COLO829 (cell line): ENCODE data around the gene DPH5.

Experiments
- DNase-seq: peaks from one replicate; pipeline ENCODE4 v3.0.0; 2012; ENCODE audit warnings: low spot score

Gene DPH5

GRCh38 chr1:100941580-100942216, 83.9 kb downstream of the DPH5 start:
- no peak for DNase-seq

- DNase-seq = no peak
Measured at GRCh38 chr1:100941098-100941527, 84.5 kb downstream of the DPH5 start.
